Measurements from ENCODE around the gene ADH6.

DNA sequence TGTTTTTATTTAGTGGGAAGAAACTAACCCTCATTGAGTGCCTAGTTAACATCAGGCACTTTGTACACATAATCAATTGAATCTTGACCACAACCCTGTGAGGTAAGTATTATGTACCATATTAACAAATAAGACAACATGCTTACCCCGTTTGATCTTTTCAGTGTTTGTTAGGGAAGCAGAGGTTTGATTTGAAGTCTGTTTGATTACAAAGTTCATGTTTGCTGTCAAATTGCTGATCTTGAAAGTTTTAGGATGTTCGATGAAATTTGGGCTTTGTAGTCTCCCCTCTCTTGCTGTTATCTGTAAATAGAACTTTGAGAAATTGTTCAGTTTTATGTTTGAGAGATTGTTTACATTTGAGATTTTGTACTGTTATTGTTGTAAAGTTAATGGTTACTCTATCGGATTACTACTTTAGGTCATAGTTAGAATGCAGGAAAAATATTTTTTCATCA, 61.5 kb downstream of the ADH6 start:
- TF ChIP-seq, protein P1, sequence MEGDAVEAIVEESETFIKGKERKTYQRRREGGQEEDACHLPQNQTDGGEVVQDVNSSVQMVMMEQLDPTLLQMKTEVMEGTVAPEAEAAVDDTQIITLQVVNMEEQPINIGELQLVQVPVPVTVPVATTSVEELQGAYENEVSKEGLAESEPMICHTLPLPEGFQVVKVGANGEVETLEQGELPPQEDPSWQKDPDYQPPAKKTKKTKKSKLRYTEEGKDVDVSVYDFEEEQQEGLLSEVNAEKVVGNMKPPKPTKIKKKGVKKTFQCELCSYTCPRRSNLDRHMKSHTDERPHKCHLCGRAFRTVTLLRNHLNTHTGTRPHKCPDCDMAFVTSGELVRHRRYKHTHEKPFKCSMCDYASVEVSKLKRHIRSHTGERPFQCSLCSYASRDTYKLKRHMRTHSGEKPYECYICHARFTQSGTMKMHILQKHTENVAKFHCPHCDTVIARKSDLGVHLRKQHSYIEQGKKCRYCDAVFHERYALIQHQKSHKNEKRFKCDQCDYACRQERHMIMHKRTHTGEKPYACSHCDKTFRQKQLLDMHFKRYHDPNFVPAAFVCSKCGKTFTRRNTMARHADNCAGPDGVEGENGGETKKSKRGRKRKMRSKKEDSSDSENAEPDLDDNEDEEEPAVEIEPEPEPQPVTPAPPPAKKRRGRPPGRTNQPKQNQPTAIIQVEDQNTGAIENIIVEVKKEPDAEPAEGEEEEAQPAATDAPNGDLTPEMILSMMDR (IDR thresholded peaks at IDR 0.05): no peak
- TF ChIP-seq POLR2A (IDR thresholded peaks at IDR 0.05) (no peak), POLR2AphosphoS5 (IDR thresholded peaks at IDR 0.05) (no peak)

Measured in prostate gland (tissue), 2 donors.